Inflammatory macrophage (primary cell): ENCODE results near the gene ARIH2.

Experiments used
- DNase-seq, 2 donors: peaks; one replicate each; pipeline ENCODE4 v3.0.0-alpha.2; 2020 to 2022

Gene ARIH2

DNA sequence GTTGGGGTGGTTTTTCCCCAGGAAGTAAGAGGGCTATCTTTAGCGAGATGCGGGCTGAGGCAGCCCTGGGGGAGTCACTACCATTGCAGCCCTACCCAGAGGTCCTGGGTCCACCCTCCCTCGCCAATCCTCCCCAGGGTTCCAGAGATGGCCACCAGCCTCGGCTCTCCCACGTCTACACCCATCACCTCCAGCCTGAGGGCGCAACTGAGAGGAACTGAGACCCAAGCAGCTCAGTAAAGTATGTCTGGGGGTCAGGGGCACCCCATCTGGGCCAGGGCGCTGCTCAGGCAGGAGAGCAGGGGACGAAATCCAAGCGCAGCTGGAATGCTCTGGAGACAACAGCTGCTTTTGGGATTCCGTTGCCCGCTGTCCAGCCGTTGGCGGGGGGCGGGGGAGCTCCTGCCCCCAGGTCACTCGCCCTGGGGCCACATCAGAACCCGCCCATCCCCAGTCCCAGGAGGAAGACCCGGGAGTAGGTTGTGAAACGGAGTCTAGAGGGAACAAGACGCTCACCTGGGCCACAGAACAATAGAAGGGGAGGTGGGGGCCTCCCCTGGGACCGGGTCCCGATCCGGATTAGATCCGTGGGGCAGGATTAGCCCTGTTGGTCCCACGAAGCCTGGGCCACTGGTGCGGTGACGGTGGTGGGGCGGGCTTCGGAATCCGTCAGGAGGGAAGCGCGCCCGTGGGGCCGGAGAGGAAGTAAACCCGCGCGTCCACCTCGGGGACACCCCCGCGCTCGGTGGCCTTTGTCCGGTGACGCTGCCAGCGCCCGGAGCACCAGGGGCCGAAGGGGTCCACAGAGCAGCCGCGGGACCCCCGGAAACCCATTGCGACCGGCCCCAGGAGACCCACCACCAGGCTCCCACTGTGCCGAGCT is 101.9 kb downstream of the ARIH2 start:
- peak; percentile 74 to 88 for DNase-seq

GRCh38 chr3:49021213-49021812 is 102.7 kb downstream of the ARIH2 start:
- peak; percentile 99 for DNase-seq

DNA sequence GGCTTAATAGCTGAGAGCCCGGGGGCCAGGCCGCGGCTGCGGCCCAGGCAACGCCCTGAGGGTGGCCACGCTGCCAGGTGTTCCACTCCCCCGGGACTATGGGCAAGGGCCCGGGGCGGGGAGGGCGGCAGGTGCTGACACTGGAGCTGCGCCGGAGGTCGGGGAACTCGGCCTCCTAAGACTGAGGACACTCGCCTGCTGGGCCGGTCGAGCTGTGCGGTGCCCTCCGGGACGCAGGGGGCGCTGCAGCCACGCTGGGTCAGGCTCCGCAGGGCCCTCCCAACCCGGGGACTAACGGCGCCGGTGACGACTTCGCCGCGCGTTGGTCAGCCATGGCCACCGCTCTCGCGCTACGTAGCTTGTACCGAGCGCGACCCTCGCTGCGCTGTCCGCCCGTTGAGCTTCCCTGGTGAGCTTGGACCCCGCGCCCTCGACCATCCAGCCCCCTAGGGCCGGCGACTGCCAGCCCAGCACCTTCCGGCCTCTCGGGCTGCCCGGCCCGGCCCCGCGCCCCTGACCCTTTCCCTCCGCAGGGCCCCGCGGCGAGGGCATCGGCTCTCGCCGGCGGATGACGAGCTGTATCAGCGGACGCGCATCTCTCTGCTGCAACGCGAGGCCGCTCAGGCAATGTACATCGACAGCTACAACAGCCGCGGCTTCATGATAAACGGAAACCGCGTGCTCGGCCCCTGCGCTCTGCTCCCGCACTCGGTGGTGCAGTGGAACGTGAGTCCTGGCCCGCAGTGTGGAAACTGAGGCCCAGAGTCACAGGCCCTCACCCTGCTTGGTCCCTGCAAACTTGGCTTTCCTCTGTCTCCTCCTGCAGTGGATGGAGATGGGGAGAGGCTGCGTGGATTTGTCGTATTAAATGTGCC is 103.4 kb downstream of the ARIH2 start, which contains the start of gene NDUFAF3:
TSS of gene NDUFAF3 (plus strand) at position 309 of the 875 bp plus-strand sequence. CDS start at position 333, 24 bp downstream.
- DNase-seq, result peak; percentile 94 to 95

GRCh38 chr3:49022688-49023171 is 104.1 kb downstream of the ARIH2 start:
- no peak for DNase-seq

GRCh38 chr3:49023775-49024174 is 105.1 kb downstream of the ARIH2 start:
- DNase-seq, result no peak

- no peak for DNase-seq
These were observed 105.8 kb downstream of the ARIH2 start for GRCh38 chr3:49024449-49024848.

DNA sequence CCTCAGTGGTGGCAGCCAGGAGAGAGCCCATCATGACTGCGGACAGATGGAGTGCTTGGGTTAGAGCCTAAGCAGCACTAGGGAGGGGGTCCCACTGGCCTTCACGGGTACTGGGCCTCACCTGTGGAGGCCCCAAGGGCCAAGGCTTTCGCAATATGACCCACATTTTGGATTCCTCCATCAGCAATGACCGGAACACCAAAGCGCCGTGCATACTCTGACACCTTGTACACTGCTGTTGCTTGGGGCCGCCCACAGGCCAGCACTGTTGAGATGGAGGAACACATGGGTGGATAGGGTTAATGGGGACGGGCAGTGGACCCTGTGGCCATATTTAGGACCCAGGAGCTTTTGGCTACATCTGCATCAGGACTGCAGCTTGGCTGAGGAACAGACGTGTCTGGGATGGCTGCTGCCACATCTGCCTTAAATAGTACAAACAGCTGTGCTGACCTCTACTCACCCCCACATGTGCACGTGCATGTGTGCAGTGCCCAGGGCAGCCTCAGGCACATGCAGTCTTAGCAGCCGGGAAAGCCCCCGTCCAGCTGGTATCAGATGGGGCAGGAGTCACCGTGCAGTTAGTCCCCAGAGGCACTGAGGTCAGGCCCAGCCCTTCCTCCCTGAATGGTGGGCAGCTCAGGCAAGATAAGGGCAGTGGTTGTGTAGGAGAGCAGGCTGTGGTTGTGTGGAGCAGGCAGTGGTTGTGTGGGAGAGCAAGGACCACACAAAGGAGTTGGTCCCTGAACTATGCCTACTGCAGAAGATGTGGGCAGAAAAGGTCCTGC is 106.6 kb downstream of the ARIH2 start:
- no peak for DNase-seq

DNA sequence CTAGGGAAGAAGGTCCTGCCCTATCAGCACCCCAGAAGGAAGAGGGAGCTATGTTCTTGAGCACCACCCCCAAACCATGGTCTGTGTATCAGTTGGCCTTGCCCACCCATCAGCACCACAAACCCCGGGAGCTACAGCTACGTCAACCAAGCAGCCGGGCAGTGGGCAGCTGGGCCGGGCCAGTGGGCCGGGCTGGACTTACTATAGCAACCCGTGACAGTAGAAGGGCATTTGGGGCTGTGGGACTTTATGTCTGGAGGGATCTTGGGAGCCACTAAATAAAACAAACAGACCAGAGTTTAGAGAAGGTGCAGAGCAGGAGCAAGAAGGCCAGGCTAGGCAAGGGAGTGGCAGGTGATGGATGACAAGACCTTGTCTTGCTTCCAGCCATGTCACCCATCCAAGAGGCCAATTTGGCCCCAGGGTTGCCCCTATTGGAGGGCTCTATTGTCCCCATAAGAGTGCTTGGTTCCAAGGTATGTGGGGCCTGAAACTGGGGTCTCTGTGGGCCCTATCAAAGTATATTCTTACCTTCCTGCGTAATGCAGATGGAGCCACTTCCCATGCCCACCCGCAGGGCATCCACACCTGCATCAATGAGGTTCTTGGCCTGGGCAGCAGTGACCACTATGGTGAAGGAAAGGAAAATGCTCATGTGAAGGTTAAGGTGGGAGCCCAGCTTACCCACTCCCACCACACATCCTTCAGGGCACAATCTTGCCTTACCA is 107.3 kb downstream of the ARIH2 start:
- no peak for DNase-seq

DNA sequence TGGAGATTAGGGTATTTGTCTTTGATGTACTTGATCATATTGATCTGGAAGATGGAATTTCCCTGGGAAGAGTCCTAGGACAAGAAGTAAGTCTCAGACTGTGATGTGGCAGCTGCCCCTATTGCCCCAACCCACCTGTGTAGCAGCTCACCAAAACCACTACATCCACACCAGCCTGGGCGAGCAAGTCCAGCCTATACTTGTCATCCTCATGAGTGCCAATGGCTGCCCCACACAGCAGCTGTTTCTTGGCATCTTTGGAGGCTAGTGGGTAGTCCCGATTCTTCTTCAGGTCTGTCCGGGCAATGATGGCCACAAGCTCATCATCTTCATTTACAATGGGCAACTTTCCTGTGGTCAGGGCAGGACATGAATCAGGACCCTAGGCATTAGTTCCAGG is 107.9 kb downstream of the ARIH2 start:
- DNase-seq, result no peak

DNA sequence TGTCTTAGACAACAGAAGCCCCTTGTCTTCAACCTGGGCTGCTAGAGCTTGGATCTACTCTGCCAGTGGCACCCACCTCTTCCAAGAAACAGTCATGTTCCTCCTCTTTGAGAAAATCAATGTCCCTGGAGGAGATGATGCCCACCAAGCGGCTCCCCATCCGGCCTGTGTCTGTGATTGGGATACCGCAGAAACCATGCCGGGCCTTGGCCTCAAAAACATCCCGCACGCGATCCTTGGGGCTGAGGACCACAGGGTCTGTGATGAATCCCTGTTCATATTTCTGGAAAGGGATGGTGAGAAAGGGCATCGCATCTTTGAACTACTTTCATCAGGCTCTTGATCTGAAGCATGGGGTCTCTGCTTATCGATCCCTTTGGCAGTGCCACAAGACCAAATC is 109.0 kb downstream of the ARIH2 start:
- DNase-seq, result no peak

- DNase-seq, result no peak
These were observed 109.6 kb downstream of the ARIH2 start for GRCh38 chr3:49028298-49028672.

GRCh38 chr3:49028673-49029562 is 110.3 kb downstream of the ARIH2 start, which contains the start of gene IMPDH2:
IMPDH2 (minus strand) TSS chr3:49029398; CDS start chr3:49029350, 48 bp downstream.
- DNase-seq, result peak; percentile 97 to 98

DNA sequence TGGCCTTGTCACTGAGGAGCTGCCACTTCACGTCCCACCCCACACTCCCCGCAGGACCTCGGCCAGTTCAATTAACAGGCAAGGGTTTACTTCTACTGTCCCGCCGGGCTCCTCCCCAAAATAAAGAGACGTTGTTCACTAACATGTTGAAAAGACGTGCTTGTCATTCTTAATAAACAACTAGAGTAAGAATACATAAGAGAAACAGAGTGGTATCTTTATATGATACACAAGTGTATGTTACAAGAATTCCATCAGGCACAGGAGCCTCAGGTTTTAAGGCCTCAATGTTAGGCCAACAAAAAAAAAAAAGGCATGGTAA is 110.9 kb downstream of the ARIH2 start:
- no peak for DNase-seq

- no peak for DNase-seq
These were observed 111.7 kb downstream of the ARIH2 start for GRCh38 chr3:49030321-49030720.

DNA sequence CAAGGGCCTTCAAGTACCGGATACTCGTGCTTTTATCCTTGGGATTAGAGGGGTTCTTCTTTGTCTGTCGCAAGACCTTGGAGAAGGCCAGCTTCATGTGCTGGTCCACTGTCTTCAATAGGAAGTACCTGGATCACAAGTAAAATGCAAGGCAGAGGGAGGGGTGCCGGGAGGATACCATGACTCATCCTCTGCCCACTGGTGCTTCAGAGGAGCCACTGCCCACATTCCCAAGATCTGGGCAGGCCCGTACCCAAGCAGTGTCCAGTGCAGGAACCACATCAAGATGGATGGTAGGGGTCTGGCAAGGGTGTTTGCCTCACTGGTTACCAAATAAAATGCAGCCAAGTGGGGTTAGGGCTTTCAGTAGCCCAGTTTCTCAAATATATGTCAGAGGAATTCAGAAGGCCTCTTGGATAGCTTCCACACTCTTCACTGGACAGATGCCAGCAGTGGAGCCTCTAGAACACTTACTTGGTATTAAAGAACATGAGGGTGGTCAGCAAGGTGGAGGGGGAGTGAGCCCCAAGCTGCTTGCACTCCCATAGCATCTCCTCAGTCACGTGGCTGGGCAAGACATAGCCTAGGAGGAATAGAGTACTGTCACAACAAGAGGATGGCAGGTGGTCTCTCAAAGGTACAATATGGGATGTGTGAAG is 114.1 kb downstream of the ARIH2 start:
- no peak for DNase-seq

- DNase-seq, result no peak
These were observed 116.0 kb downstream of the ARIH2 start for GRCh38 chr3:49034650-49035049.

DNA sequence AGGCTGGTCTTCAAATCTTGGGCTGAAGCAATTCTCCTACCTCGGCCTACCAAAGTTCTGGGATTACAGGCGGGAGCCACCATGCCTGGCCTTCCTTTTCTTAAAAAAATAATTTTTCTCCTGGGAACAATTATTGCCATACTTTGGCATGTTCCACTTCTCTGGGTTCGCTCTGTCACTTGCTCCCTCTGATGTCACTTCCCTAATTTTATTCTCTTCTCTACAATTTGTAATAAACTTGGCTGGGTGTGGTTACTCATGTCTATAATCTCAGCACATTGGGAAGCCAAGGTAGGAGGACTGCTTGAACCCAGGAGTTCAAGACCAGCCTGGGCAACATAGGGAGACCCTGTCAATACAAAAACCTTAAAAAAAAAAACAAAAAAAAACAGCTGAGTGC is 116.6 kb downstream of the ARIH2 start:
- peak; percentile 63 to 76 for DNase-seq
